Stomach smooth muscle (tissue), 2 donors: ENCODE data around the gene TMEM209.

ENCODE experiments used
- H3K27ac ChIP-seq: one replicate; pipeline ENCODE4 v1.7.0; 2013; ENCODE audit warnings: mild to moderate bottlenecking, low read length, inconsistent platforms
- H3K27me3 ChIP-seq, 2 donors: one replicate each; pipeline ENCODE4 v1.7.0; 2013; ENCODE audit warnings: low read length in 2 of 2; ENCODE audit not compliant: insufficient read depth in 2 of 2, control insufficient read depth in 1 of 2
- H3K36me3 ChIP-seq, 2 donors: one replicate each; pipeline ENCODE4 v1.7.0; 2013; ENCODE audit warnings: low read length in 2 of 2; ENCODE audit not compliant: control insufficient read depth in 2 of 2, insufficient read depth in 2 of 2
- H3K4me1 ChIP-seq: one replicate; pipeline ENCODE4 v1.7.0; 2013; ENCODE audit warnings: low read length; ENCODE audit not compliant: control insufficient read depth, insufficient read depth
- H3K4me3 ChIP-seq, 2 donors: one replicate each; pipeline ENCODE4 v1.7.0; 2013; ENCODE audit warnings: low read length in 2 of 2
- H3K9ac ChIP-seq, 2 donors: one replicate each; pipeline ENCODE4 v1.7.0; 2013; ENCODE audit warnings: low read length in 2 of 2, mild to moderate bottlenecking in 1 of 2
- H3K9me3 ChIP-seq, 2 donors: one replicate each; pipeline ENCODE4 v1.7.0; 2013; ENCODE audit warnings: low read length in 2 of 2; ENCODE audit not compliant: control insufficient read depth in 2 of 2
- donor health status: healthy.
- donor health status: Pancreatic carcinoma.

Gene TMEM209

DNA sequence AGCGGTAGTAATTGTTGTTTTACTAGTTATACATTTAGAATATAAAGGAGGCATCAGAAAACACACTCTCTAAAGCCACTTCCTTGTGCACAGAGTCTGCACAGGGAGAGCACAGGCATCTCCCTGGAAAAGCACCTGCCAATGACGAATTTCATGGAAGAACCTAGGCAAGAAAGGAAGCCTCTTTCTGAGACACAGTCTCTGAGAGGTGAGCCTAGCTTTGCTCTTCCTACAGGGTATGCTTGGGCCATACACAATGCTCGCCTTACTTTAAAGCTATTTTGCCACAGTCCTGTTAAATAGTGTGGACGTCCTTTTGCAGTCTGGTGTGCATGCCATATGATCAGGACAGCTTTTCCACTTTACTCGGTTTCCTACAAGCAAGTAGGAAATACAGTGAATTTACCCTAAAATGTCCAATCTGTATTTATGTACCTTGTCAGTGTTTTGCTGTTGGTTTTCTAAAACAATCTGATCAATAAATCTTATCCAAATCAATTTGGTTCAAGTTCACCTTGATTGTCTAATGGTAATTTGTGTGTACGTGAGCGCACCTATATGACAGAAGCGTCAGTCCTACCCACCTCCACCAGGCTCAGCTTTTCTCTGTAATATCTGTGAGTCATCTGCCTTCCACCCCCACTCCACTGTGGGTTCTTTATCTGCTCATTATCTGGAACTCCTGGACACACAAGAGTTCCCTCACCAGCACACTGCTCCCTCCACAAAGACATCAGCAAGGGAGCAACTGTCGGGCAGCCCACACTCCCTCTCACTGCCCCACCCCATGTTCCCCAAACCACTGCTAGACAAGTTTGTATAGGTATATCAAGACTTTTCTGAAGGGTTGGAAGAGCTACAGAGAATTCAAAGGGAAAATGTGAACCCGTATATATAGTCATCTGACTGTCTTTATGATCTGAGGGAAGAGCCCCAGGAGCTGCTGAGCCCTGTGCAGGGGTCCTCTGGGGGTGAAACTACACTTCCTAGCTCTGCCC lies 69.7 kb downstream of the TMEM209 start:
- Histone ChIP-seq H3K9ac (no peak overlapping the region), H3K27ac (no peak overlapping the region), H3K4me3 (no peak overlapping the region), H3K4me1 (no peaks in the 10 kb centered on the region), H3K9me3 (no peaks in the 10 kb centered on the region), H3K27me3 (no peaks in the 10 kb centered on the region), H3K36me3 (peaks cover 21 to 28% of the 10 kb centered on the region in 2 donors)

DNA sequence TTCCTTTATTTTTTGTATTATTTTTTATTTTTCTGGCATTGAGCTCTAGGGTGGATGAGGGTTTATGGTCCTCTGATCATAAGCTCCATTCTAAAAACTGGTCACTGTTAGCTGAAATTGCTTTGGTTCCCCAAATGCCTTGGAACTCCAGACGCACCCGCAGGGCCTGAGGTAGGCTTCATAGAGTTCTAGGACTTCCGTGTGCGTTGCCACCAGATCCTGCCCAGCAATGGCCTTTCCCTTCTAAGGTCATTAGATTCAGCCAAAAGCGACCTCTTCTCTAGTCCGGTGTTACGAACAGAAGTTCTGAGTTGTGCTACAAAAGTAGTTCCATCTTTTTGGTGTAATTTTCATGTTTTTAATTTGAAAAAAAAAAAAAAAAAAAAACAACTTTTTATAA lies 70.5 kb downstream of the TMEM209 start:
- Histone ChIP-seq H3K4me1 (no peaks in the 10 kb centered on the region), H3K27ac (no peak overlapping the region), H3K9ac (no peak overlapping the region), H3K36me3 (peaks cover 24 to 31% of the 10 kb centered on the region in 2 donors), H3K9me3 (no peaks in the 10 kb centered on the region), H3K4me3 (no peak overlapping the region), H3K27me3 (no peaks in the 10 kb centered on the region)

DNA sequence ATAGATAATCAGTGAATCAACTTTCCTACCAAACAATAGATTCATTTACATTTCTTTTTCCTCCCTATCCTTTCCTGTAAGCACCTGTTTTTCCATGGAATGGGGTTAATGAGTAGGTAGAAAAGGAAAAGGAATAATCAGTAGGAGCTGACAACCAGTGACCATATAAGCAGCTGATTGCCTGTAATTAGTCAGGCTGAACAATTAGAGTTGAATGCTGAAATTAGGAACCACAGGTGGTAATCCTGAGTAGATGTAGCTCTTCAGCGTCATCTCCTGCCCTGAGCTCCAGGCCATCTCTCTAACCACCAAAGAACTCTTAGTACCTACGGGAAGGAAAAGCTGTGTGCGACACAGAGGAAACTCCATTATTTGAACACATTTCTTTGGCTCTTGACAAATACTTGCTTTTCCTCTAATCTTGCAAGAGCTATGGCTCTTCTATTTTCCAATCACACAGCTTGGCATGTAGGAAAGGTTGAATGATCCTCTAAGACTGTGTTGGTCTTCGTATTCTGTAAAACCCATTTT lies 71.0 kb downstream of the TMEM209 start:
- no peaks in the 10 kb centered on the region for H3K27me3 ChIP-seq
- H3K36me3 ChIP-seq: peaks cover 27 to 33% of the 10 kb centered on the region in 2 donors
- H3K4me3 ChIP-seq: no peak overlapping the region
- no peaks in the 10 kb centered on the region for H3K9me3 ChIP-seq
- no peak overlapping the region for H3K9ac ChIP-seq
- H3K4me1 ChIP-seq: no peaks in the 10 kb centered on the region
- H3K27ac ChIP-seq: no peak overlapping the region

DNA sequence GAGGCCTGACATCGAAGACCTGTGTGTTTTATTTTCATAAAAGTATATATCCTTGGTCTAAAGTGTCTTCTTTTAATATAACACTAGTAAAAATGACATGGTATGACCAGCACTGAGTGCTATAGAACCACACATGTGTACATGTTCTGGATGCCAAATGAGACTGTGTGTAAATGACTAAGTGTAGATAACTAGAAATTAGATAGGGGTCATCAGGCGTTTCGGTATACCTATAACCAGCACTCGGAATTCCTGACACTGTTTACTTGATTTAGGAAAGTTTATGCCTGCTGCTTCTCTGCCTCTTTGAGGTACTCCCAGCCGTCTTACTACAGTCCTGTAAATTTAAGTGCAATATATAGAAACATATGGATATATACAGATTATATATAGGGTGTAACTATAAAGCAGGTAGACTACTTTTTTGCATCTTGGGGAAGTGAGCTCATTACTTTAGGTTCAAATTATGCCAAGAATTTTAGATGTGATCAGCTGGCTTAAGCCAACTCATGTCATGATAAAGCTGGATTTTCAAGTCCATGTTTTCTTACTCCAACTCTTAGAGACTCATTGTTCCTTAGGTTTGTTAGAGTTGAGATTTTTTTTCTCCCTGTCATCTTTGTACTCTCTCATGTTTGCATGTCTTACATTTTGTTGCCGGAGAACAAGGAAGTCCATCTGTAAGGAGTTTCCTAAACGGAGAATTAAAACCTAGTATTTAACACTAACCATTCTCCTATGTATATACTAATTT lies 72.0 kb downstream of the TMEM209 start:
- H3K36me3 ChIP-seq: peaks cover 27 to 35% of the 10 kb centered on the region in 2 donors
- no peak overlapping the region for H3K27ac ChIP-seq
- H3K27me3 ChIP-seq: no peaks in the 10 kb centered on the region
- no peak overlapping the region for H3K9ac ChIP-seq
- no peak overlapping the region for H3K4me3 ChIP-seq
- peaks cover 2% of the 10 kb centered on the region for H3K4me1 ChIP-seq
- no peaks in the 10 kb centered on the region for H3K9me3 ChIP-seq

DNA sequence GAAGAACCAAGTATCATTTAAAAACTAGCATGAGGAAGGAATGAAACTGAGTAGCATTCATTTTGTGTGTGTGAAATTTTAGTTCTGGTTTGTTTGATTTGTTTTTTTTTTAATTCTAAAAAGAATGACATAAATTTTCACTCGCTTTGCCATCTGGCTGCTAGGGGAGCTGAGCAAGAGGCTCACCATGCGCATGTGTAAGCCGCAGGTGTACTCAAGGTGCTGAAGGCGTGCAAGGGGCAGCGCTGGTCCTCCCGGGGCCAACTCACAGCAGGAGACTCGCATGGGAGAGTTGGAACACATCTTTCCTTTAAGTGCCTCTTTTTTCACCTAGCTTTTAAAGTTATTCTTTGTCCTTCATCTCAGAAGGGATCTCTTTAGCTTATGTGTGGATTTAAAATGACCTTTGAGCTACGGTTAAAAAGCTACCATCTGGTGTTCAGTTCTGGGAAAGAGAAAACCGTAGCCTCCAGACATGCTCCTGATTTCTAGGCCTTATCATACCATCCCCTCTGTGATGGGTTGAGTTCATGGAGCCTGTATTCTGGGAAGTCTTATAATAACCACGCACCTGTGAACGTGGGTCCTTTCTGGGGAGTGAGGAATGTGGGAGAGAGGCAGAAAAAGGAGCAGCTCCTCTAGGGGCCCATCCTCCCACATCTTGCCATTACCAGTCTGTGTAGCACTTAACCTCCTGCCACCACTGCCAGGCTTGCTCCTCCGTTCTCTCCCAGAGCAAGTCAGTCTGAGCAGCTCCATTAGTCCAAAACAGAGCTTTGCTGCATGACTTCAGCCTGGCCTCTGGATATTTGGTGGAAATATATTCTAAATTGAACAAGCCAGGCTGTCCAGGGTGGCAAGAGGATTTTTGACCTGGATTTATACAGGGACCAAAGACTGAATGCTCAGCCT lies 73.0 kb downstream of the TMEM209 start:
- Histone ChIP-seq H3K36me3 (peaks cover 23 to 33% of the 10 kb centered on the region in 2 donors), H3K27ac (no peak overlapping the region), H3K9me3 (no peaks in the 10 kb centered on the region), H3K4me3 (no peak overlapping the region), H3K9ac (no peak overlapping the region), H3K27me3 (no peaks in the 10 kb centered on the region), H3K4me1 (peaks cover 5% of the 10 kb centered on the region)

DNA sequence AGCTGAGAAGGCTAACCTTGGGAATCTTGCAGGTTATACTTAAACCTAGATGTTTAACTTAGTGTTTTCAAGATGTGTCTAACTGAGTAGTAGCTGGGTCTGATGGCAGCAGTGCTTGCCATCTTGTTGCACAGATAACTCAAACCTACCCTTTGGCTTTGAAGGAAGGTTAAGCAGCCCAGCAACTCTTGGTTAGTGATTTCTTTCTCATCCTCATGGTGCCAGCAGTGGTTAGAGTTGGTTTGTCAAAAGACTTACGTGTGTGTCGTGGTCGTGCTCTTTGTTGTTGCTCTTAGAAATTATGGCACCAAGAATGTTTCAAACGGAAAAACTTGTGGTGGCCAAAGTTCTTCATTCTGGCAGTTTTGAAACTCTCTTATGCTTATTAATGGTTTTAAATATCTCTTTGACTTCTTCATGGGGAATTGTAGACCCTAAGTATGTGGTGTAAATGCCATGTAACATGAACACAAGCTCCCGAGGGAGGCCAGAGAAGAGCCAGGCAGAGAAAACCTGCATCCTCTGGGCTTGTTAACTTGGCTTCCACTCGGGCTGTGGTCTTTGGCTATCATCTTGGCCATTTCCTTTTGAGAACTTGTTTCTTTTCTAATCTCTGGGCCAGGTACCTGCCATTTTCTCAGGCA lies 73.9 kb downstream of the TMEM209 start:
- H3K4me3 ChIP-seq: no peak overlapping the region
- peaks cover 5% of the 10 kb centered on the region for H3K4me1 ChIP-seq
- H3K27ac ChIP-seq: no peak overlapping the region
- H3K36me3 ChIP-seq: peaks cover 23 to 31% of the 10 kb centered on the region in 2 donors
- H3K9me3 ChIP-seq: no peaks in the 10 kb centered on the region
- no peak overlapping the region for H3K9ac ChIP-seq
- no peaks in the 10 kb centered on the region for H3K27me3 ChIP-seq

DNA sequence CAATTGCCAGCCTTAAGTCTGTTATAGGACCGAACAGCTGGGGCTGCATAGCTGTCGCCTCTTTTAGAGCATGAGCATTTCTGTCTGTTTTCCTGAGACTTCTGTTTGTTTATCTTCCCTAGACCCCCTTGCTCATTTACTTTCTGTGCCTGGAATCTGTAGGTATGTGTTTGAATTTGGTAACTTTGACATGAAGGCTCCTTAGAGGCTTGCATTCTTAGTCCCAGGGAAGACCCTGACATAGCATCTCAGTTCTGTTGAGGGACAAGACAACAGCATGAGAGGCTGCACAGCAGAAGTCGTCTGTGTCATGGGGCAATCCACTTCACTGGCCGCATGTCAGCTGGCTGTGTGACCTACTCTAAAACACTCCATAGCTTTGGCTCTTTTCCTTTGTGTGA lies 76.2 kb downstream of the TMEM209 start:
- Histone ChIP-seq H3K4me1 (peaks cover 5% of the 10 kb centered on the region), H3K9ac (no peak overlapping the region), H3K27ac (no peak overlapping the region), H3K4me3 (no peak overlapping the region), H3K9me3 (no peaks in the 10 kb centered on the region), H3K27me3 (no peaks in the 10 kb centered on the region), H3K36me3 (peaks cover 21 to 28% of the 10 kb centered on the region in 2 donors)

DNA sequence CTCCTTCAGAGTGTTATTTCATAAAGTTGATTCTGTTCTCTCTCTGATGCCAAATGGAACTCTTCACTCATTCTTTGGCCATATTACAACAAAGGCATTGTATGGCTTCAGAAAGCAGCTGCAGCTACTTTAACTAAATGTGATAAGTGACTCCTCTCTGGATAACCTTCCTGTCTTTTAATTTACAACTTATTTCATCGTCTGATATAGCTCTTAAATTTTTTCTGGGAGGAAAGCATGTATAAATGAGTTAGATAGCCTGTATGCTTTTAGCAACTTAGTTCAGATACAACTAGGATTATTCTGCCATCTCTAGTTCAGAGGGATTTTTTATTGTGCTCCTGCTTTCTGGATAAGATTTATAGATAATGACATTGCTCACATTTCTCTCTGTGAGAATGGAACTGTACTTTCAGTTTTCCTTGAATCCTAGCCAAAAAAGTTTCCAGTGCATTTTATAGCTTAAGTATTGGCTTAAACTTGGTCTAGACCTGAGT lies 77.3 kb downstream of the TMEM209 start:
- Histone ChIP-seq H3K4me1 (peaks cover 5% of the 10 kb centered on the region), H3K27me3 (no peaks in the 10 kb centered on the region), H3K9me3 (no peaks in the 10 kb centered on the region), H3K4me3 (peak overlapping the region in 1 of 2 donors; percentile 13), H3K36me3 (peaks cover 19 to 29% of the 10 kb centered on the region in 2 donors), H3K27ac (no peak overlapping the region), H3K9ac (no peak overlapping the region)

DNA sequence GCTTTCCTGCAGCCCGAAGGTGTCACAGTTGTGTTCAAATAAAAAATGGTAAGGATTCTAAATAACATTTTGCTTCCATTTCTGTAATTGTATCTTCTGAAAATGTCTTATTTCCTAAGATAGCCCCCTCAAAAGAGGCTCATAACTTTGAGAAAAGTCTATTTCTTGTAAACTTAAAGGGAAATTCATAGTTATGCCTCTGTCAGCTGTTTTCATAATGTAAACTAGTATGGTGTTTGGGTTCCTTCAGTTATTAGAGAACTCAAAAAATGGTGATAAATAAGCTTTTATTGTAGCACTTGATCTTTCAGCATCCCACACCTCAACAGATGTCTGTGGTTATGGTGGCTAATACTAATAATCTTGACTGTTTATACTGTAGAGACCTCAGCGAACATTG lies 77.8 kb downstream of the TMEM209 start:
- Histone ChIP-seq H3K9me3 (no peaks in the 10 kb centered on the region), H3K36me3 (peaks cover 24 to 29% of the 10 kb centered on the region in 2 donors), H3K4me1 (peaks cover 5% of the 10 kb centered on the region), H3K9ac (no peak overlapping the region), H3K4me3 (no peak overlapping the region), H3K27me3 (no peaks in the 10 kb centered on the region), H3K27ac (no peak overlapping the region)
